ENCODE results near the gene EDRF1. TPM values are rescaled to one million over a fixed set of nuclear protein-coding genes. Genes with fewer than 3 reads are reported as not detected.

EDRF1 gene
- total and polyA plus RNA-seq, 2 of the 8 experiments (the other 6 are each of a cell fraction or from before 2014, with no cell fraction given) = 19.9 to 37.8 TPM

GRCh38 chr10:125711110-125711750 is 8.3 kb upstream of the EDRF1 start:
- FAIRE-seq (no peak), DNase-seq (ENCODE audit: low read depth in 1 of 2, low spot score in 2 of 2) (no peak)
- Histone ChIP-seq H3K4me3 (ENCODE audit: extremely low read depth in 1 of 4, insufficient read depth in 2 of 4, low read depth in 3 of 4, low read length in 4 of 4) (no peak overlapping the region), H3K4me1 (replicated peaks in 1 of 4; ENCODE audit: control insufficient read depth in 3 of 4, insufficient read depth in 4 of 4, low read length in 3 of 4) (peaks cover 0 to 3% (median 0%) of the 10 kb centered on the region in 4 experiments; a peak in 1 of 7 replicates), H3K27ac (ENCODE audit: low read depth, low read length) (no peak overlapping the region), H2BK120ac (replicated peaks; ENCODE audit: low read depth, low read length) (no peak overlapping the region), H3K23ac (ENCODE audit: insufficient read length) (no peak overlapping the region), H2BK20ac (ENCODE audit: low read length) (no peak overlapping the region), H3K23me2 (ENCODE audit: low read depth, low read length) (no peaks in the 10 kb centered on the region), H3K36me3 (ENCODE audit: control insufficient read depth in 2 of 4, insufficient read depth in 4 of 4, low read length in 3 of 4) (no peaks in the 10 kb centered on the region), H3K27me3 (replicated peaks in 1 of 4; ENCODE audit: control insufficient read depth in 3 of 4, extremely low read depth in 1 of 4, insufficient read depth in 3 of 4, low read length in 3 of 4) (no peaks in the 10 kb centered on the region; a peak in 1 of 7 replicates), H3K4me2 (ENCODE audit: insufficient read depth in 1 of 2, low read depth in 2 of 2, low read length in 2 of 2) (no peak overlapping the region), H3K79me1 (ENCODE audit: low read depth, low read length) (no peaks in the 10 kb centered on the region), H4K8ac (ENCODE audit: extremely low read depth, insufficient read depth, low read length) (no peak overlapping the region), H3K18ac (ENCODE audit: extremely low read depth, low read length) (no peak overlapping the region), H3K9ac (replicated peaks in 1 of 4; ENCODE audit: extremely low read depth in 1 of 4, low read depth in 3 of 4, low read length in 3 of 4) (no peak overlapping the region), H3K56ac (replicated peaks; ENCODE audit: insufficient read length, low read depth, low read length) (no peak overlapping the region), H2BK15ac (ENCODE audit: low read length) (no peak overlapping the region), H2AFZ (ENCODE audit: low read length) (no peak overlapping the region), H3K79me2 (ENCODE audit: control insufficient read depth in 1 of 2, insufficient read depth in 2 of 2, low read length in 2 of 2) (no peaks in the 10 kb centered on the region), H2AK5ac (ENCODE audit: low read depth, low read length) (no peak overlapping the region), H3K14ac (ENCODE audit: insufficient read length) (no peak overlapping the region), H3K4ac (replicated peaks; ENCODE audit: insufficient read length, low read depth, low read length) (no peak overlapping the region), H2BK12ac (ENCODE audit: low read depth, low read length) (no peak overlapping the region), H4K91ac (replicated peaks; ENCODE audit: insufficient read length, low read length) (no peak overlapping the region), H4K20me1 (replicated peaks in 1 of 2; ENCODE audit: control insufficient read depth in 1 of 2, insufficient read depth in 2 of 2, low read length in 2 of 2) (no peaks in the 10 kb centered on the region), H2BK5ac (ENCODE audit: low read depth, low read length) (no peak overlapping the region), H3K9me3 (ENCODE audit: insufficient read depth in 2 of 2, low read depth in 1 of 2, low read length in 1 of 2) (no peaks in the 10 kb centered on the region), H4K5ac (ENCODE audit: insufficient read length, low read depth, low read length) (no peak overlapping the region)
- CTCF ChIA-PET (ENCODE audit: partially characterized antibody) = interaction anchor here (0.8 kb wide), 1 partner anchor 196 kb away, joined by 3 read pairs; no protein-coding TSS in a partner anchor
- POLR2A ChIA-PET (ENCODE audit: partially characterized antibody) = no interaction called here
- 78% methylated on average over 3 of the region's 3 CpGs; no CpG with 5 or more reads in 1 of the 2 experiments for WGBS, 2 experiments (ENCODE audit: extremely low coverage in 1 of 2, insufficient coverage in 1 of 2, insufficient read length in 1 of 2, insufficient replicate concordance in 2 of 2, low coverage in 1 of 2, low lambda C conversion rate in 2 of 2, missing lambda C conversion rate in 1 of 2)
- TF ChIP-seq SP2 (IDR thresholded peaks at IDR 0.05; ENCODE audit: low read length) = no peak
- TF ChIP-seq TEAD4 (IDR thresholded peaks at IDR 0.05; ENCODE audit: low read depth, low read length) = no peak
- TF ChIP-seq RFX5 (IDR thresholded peaks at IDR 0.05; ENCODE audit: borderline replicate concordance, low read depth, low read length) = no peak
- TF ChIP-seq EGR1 (IDR thresholded peaks at IDR 0.05; ENCODE audit: borderline replicate concordance, low read depth, low read length) = no peak
- TF ChIP-seq RBBP5 (IDR thresholded peaks at IDR 0.05; ENCODE audit: borderline replicate concordance, low read depth, low read length) = no peak
- no peak for TF ChIP-seq SIN3A (conservative IDR thresholded peaks at IDR 0.05 in 1 of 2, IDR thresholded peaks at IDR 0.05 in 1 of 2; ENCODE audit: low read depth in 1 of 2, low read length in 2 of 2)
- TF ChIP-seq SIX5 (IDR thresholded peaks at IDR 0.05; ENCODE audit: low read depth, low read length) = no peak
- TF ChIP-seq ATF3 (IDR thresholded peaks at IDR 0.05; ENCODE audit: insufficient read depth, low read depth, low read length) = no peak
- no peak for TF ChIP-seq JUN (IDR thresholded peaks at IDR 0.05; ENCODE audit: low read depth, low read length)
- no peak for TF ChIP-seq BRCA1 (IDR thresholded peaks at IDR 0.05; ENCODE audit: low read depth, low read length)
